SU-DHL-6 (cell line): ENCODE measurements around the gene SMURF2.

Experiments used
- H2AFZ ChIP-seq: fragments of 200-600 bp; sonication (generic); 2 replicates; pipeline ENCODE4 v1.6.1; 2014; ENCODE audit warnings: low read depth, mild to moderate bottlenecking, moderate library complexity, mixed read lengths, antibody characterized with exemption, low read length; ENCODE audit not compliant: severe bottlenecking
- H3F3A ChIP-seq: fragments of 200-600 bp; shearing (Covaris generic); 2 replicates; pipeline ENCODE4 v1.6.0; 2016; ENCODE audit warnings: antibody characterized with exemption, mild to moderate bottlenecking; ENCODE audit not compliant: insufficient read depth
- H3K27ac ChIP-seq: fragments of 200-600 bp; sonication (generic); 2 replicates; pipeline ENCODE4 v1.5.1; 2016; ENCODE audit warnings: low read depth, mild to moderate bottlenecking, low read length, moderate library complexity, mixed read lengths
- H3K27me3 ChIP-seq: fragments of 200-600 bp; sonication (generic), shearing (Covaris generic); 2 replicates; pipeline ENCODE4 v1.6.0; 2014; ENCODE audit warnings: mild to moderate bottlenecking, low read length
- H3K36me3 ChIP-seq: fragments of 200-600 bp; sonication (generic); 2 replicates; pipeline ENCODE4 v1.6.1; 2014; ENCODE audit warnings: mild to moderate bottlenecking, low read length, mixed read lengths
- H3K4me2 ChIP-seq: fragments of 300-600, 200-600 bp; shearing (Covaris generic), sonication (generic); 2 replicates; pipeline ENCODE4 v1.6.0; 2014; ENCODE audit warnings: low read length, low read depth, mild to moderate bottlenecking; ENCODE audit not compliant: poor library complexity, severe bottlenecking
- H3K4me3 ChIP-seq: fragments of 200-600 bp; sonication (generic); 2 replicates; pipeline ENCODE4 v1.5.1; 2014; ENCODE audit warnings: antibody characterized with exemption, low read length, mild to moderate bottlenecking, mixed read lengths; ENCODE audit not compliant: insufficient read depth, poor library complexity, severe bottlenecking
- H3K79me2 ChIP-seq: fragments of 200-600 bp; sonication (generic); 2 replicates; pipeline ENCODE4 v1.6.1; 2014; ENCODE audit warnings: mild to moderate bottlenecking, low read length, moderate library complexity; ENCODE audit not compliant: insufficient read depth
- H3K9ac ChIP-seq: fragments of 200-600 bp; sonication (generic); 2 replicates; pipeline ENCODE4 v1.7.0; 2014; ENCODE audit warnings: mild to moderate bottlenecking, low read length
- H3K9me2 ChIP-seq: fragments of 200-600 bp; sonication (generic); replicated peaks from 2 replicates; pipeline ENCODE4 v1.6.1; 2014; ENCODE audit warnings: low read length; ENCODE audit not compliant: insufficient read depth
- H3K9me3 ChIP-seq: fragments of 200-600 bp; sonication (generic); 2 replicates; pipeline ENCODE4 v1.6.1; 2014; ENCODE audit warnings: low read length, mixed read lengths; ENCODE audit not compliant: insufficient read depth
- H4K20me1 ChIP-seq: fragments of 200-600 bp; sonication (generic); 2 replicates; pipeline ENCODE4 v1.6.1; 2014; ENCODE audit warnings: low read depth, mild to moderate bottlenecking, antibody characterized with exemption, low read length, moderate library complexity, mixed read lengths
- CTCF ChIP-seq: fragments of 200-600 bp; sonication (generic); IDR thresholded peaks from one replicate; pipeline ENCODE4 v1.5.1; 2017; ENCODE audit warnings: antibody characterized with exemption, mild to moderate bottlenecking, low read length, moderate library complexity; ENCODE audit not compliant: insufficient read depth, poor library complexity, severe bottlenecking
- EZH2phosphoT487 ChIP-seq: fragments of 200-600 bp; sonication (generic), shearing (Covaris generic); conservative IDR thresholded peaks from 2 replicates; pipeline ENCODE4 v1.6.1; 2018; ENCODE audit warnings: mild to moderate bottlenecking, antibody characterized with exemption, low read length, moderate library complexity, mixed read lengths

The SMURF2 gene

GRCh38 chr17:64617125-64617780 lies 44.9 kb downstream of the SMURF2 start:
- Histone ChIP-seq H3K9ac (no peak overlapping the region), H3K4me2 (no peak overlapping the region), H3K4me3 (no peak overlapping the region), H2AFZ (no peak overlapping the region), H4K20me1 (peaks cover 13% of the 10 kb centered on the region; the same call in 1 of the 2 replicates), H3K36me3 (no peaks in the 10 kb centered on the region), H3K27ac (no peak overlapping the region), H3K27me3 (no peaks in the 10 kb centered on the region), H3K9me3 (no peaks in the 10 kb centered on the region), H3K79me2 (peaks cover 4% of the 10 kb centered on the region; the same call in 1 of the 2 replicates), H3K9me2 (no peaks in the 10 kb centered on the region), H3F3A (no peaks in the 10 kb centered on the region)
- TF ChIP-seq EZH2phosphoT487 (no peak), CTCF (no peak)

GRCh38 chr17:64615028-64615677 lies 47.0 kb downstream of the SMURF2 start:
- TF ChIP-seq EZH2phosphoT487 (no peak), CTCF (no peak)
- Histone ChIP-seq H3K4me3 (no peak overlapping the region), H3K9ac (no peak overlapping the region), H3K27me3 (no peaks in the 10 kb centered on the region), H2AFZ (no peak overlapping the region), H3K79me2 (peaks cover 4% of the 10 kb centered on the region; the same call in 1 of the 2 replicates), H3F3A (no peaks in the 10 kb centered on the region), H3K36me3 (no peaks in the 10 kb centered on the region), H3K9me3 (no peaks in the 10 kb centered on the region), H4K20me1 (peaks cover 13% of the 10 kb centered on the region; the same call in 1 of the 2 replicates), H3K9me2 (no peaks in the 10 kb centered on the region), H3K27ac (no peak overlapping the region), H3K4me2 (no peak overlapping the region)

- Histone ChIP-seq H3K79me2 (peaks cover 4% of the 10 kb centered on the region; the same call in 1 of the 2 replicates), H3K4me2 (no peak overlapping the region), H3K27ac (no peak overlapping the region), H3K9me2 (no peaks in the 10 kb centered on the region), H3K9ac (no peak overlapping the region), H3K9me3 (no peaks in the 10 kb centered on the region), H3K36me3 (no peaks in the 10 kb centered on the region), H2AFZ (no peak overlapping the region), H3F3A (no peaks in the 10 kb centered on the region), H4K20me1 (peaks cover 13% of the 10 kb centered on the region; the same call in 1 of the 2 replicates), H3K4me3 (no peak overlapping the region), H3K27me3 (no peaks in the 10 kb centered on the region)
- no peak for TF ChIP-seq EZH2phosphoT487
- TF ChIP-seq CTCF, result no peak
Measured at GRCh38 chr17:64614266-64615027, 47.7 kb downstream of the SMURF2 start.
